Hepatocyte (in vitro differentiated cells): ENCODE data around the gene WDR31. TPM values are rescaled to one million over a fixed set of nuclear protein-coding genes. Genes with fewer than 3 reads are reported as not detected.

Experiments
- DNase-seq: peaks from one replicate; pipeline ENCODE4 v3.0.0-alpha.2; 2016; ENCODE audit warnings: low spot score
- H2AFZ ChIP-seq: fragments of 200-600 bp; sonication (generic); 2 replicates; pipeline ENCODE4 v1.6.0; 2016; ENCODE audit warnings: antibody characterized with exemption, mild to moderate bottlenecking
- H3K27ac ChIP-seq: fragments of 200-600 bp; sonication (generic); 2 replicates; pipeline ENCODE4 v1.5.1; 2016; ENCODE audit warnings: mild to moderate bottlenecking
- H3K27me3 ChIP-seq: fragments of 200-600 bp; sonication (generic); 2 replicates; pipeline ENCODE4 v1.6.1; 2016
- H3K36me3 ChIP-seq: fragments of 200-600 bp; sonication (generic); replicated peaks from 2 replicates; pipeline ENCODE4 v1.5.1; 2016; ENCODE audit warnings: low read depth; ENCODE audit not compliant: insufficient read depth
- H3K4me1 ChIP-seq: fragments of 200-600 bp; sonication (generic); 2 replicates; pipeline ENCODE4 v1.5.1; 2016; ENCODE audit warnings: mild to moderate bottlenecking, moderate library complexity; ENCODE audit not compliant: insufficient read depth
- H3K4me2 ChIP-seq: fragments of 200-600 bp; sonication (generic); 2 replicates; pipeline ENCODE4 v1.6.0; 2016
- H3K4me3 ChIP-seq: fragments of 200-600 bp; sonication (generic); 2 replicates; pipeline ENCODE4 v1.5.1; 2016; ENCODE audit warnings: mild to moderate bottlenecking
- H3K79me2 ChIP-seq: fragments of 200-600 bp; sonication (generic); 2 replicates; pipeline ENCODE4 v1.6.0; 2017; ENCODE audit warnings: mild to moderate bottlenecking
- H3K9me2 ChIP-seq: fragments of 200-600 bp; sonication (generic); replicated peaks from 2 replicates; pipeline ENCODE4 v1.6.0; 2017; ENCODE audit warnings: mild to moderate bottlenecking; ENCODE audit not compliant: insufficient read depth
- H3K9me3 ChIP-seq: fragments of 200-600 bp; sonication (generic); 2 replicates; pipeline ENCODE4 v1.5.1; 2016; ENCODE audit warnings: low read depth, mild to moderate bottlenecking
- H4K20me1 ChIP-seq: fragments of 200-600 bp; sonication (generic); 2 replicates; pipeline ENCODE4 v1.6.0; 2016; ENCODE audit warnings: mild to moderate bottlenecking; ENCODE audit not compliant: insufficient read depth, poor library complexity, severe bottlenecking
- CTCF ChIP-seq: fragments of 200-600 bp; sonication (generic); IDR thresholded peaks from 2 replicates; pipeline ENCODE4 v1.5.1; 2016; ENCODE audit warnings: antibody characterized with exemption, mild to moderate bottlenecking; ENCODE audit not compliant: poor library complexity
- EZH2 ChIP-seq: fragments of 200-600 bp; sonication (generic); IDR thresholded peaks from 2 replicates; pipeline ENCODE4 v1.6.1; 2016; ENCODE audit warnings: antibody characterized with exemption, mild to moderate bottlenecking, borderline replicate concordance
- EZH2phosphoT487 ChIP-seq: fragments of 200-600 bp; sonication (generic); IDR thresholded peaks from one replicate; pipeline ENCODE4 v1.6.1; 2018; ENCODE audit warnings: antibody characterized with exemption, mild to moderate bottlenecking, low read depth, moderate library complexity; ENCODE audit not compliant: unreplicated experiment, severe bottlenecking
- whole genome bisulfite sequencing: methylation state at CpG from one replicate; pipeline ENCODE4 v1.1.6; 2016; ENCODE audit warnings: low lambda C conversion rate; ENCODE audit errors: missing lambda C conversion rate; 5-methylcytosine and 5-hydroxymethylcytosine counted together
- polyA plus RNA-seq: library from polyadenylated mRNA; unstranded; fragments of >200 nt; fragmentation: Nextera tagmentation; extraction: Ambion mirVana; gene quantifications from 2 replicates; pipeline ENCODE4 v1.2.1, GENCODE V29; 2016
- total RNA-seq: library from RNA; depleted of rRNA; stranded (reverse); fragments of >200 nt; gene quantifications from 2 replicates; pipeline ENCODE4 v1.2.3, GENCODE V29; 2014

WDR31 gene
- total and polyA plus RNA-seq, 2 experiments from 2014 or later: 1.3 to 1.4 TPM

- H3K9me3 ChIP-seq: no peaks in the 10 kb centered on the region
- no peak overlapping the region for H3K4me2 ChIP-seq
- no peaks in the 10 kb centered on the region for H4K20me1 ChIP-seq
- no peak overlapping the region for H3K4me3 ChIP-seq
- DNase-seq: no peak
- no peaks in the 10 kb centered on the region for H3K36me3 ChIP-seq
- H3K27me3 ChIP-seq: no peaks in the 10 kb centered on the region
- no peak for TF ChIP-seq EZH2
- no peak for TF ChIP-seq EZH2phosphoT487
- TF ChIP-seq CTCF: no peak
- no peak overlapping the region for H3K27ac ChIP-seq
- H3K4me1 ChIP-seq: peaks cover 6% of the 10 kb centered on the region
- H3K79me2 ChIP-seq: no peaks in the 10 kb centered on the region
- no peaks in the 10 kb centered on the region for H3K9me2 ChIP-seq
- no peak overlapping the region for H2AFZ ChIP-seq
- 82% methylated on average over 1 of the region's 1 CpG for WGBS
These were observed 19.3 kb upstream of the WDR31 start for GRCh38 chr9:113359385-113359784.

GRCh38 chr9:113356686-113357292 is 16.7 kb upstream of the WDR31 start:
- Histone ChIP-seq H3K4me2 (no peak overlapping the region), H3K36me3 (no peaks in the 10 kb centered on the region), H3K79me2 (no peaks in the 10 kb centered on the region), H2AFZ (no peak overlapping the region), H4K20me1 (no peaks in the 10 kb centered on the region), H3K27me3 (no peaks in the 10 kb centered on the region), H3K4me1 (peaks cover 6% of the 10 kb centered on the region), H3K4me3 (no peak overlapping the region), H3K9me3 (no peaks in the 10 kb centered on the region), H3K9me2 (no peaks in the 10 kb centered on the region), H3K27ac (no peak overlapping the region)
- TF ChIP-seq EZH2 (no peak), CTCF (no peak), EZH2phosphoT487 (no peak)
- DNase-seq: no peak
- WGBS: 75% methylated on average over 7 of the region's 7 CpGs

GRCh38 chr9:113355040-113355596 is 15.0 kb upstream of the WDR31 start:
- Histone ChIP-seq H3K79me2 (no peaks in the 10 kb centered on the region), H3K4me2 (no peak overlapping the region), H4K20me1 (no peaks in the 10 kb centered on the region), H2AFZ (no peak overlapping the region), H3K4me3 (no peak overlapping the region), H3K9me3 (no peaks in the 10 kb centered on the region), H3K36me3 (no peaks in the 10 kb centered on the region), H3K27me3 (peaks cover 11% of the 10 kb centered on the region), H3K9me2 (no peaks in the 10 kb centered on the region), H3K27ac (no peak overlapping the region), H3K4me1 (peaks cover under 1% of the 10 kb centered on the region)
- TF ChIP-seq EZH2phosphoT487 (no peak), EZH2 (no peak), CTCF (peak; percentile 8)
- 89% methylated on average over 4 of the region's 4 CpGs for WGBS
- no peak for DNase-seq

- H3K4me3 ChIP-seq: no peak overlapping the region
- no peaks in the 10 kb centered on the region for H3K9me3 ChIP-seq
- H3K9me2 ChIP-seq: no peaks in the 10 kb centered on the region
- H3K36me3 ChIP-seq: no peaks in the 10 kb centered on the region
- H3K79me2 ChIP-seq: no peaks in the 10 kb centered on the region
- DNase-seq: no peak
- H3K27ac ChIP-seq: no peak overlapping the region
- 70% methylated on average over 1 of the region's 1 CpG for WGBS
- H2AFZ ChIP-seq: no peak overlapping the region
- no peak overlapping the region for H3K4me2 ChIP-seq
- TF ChIP-seq EZH2phosphoT487: no peak
- no peak for TF ChIP-seq CTCF
- no peak for TF ChIP-seq EZH2
- H4K20me1 ChIP-seq: no peaks in the 10 kb centered on the region
- H3K27me3 ChIP-seq: peaks cover 20% of the 10 kb centered on the region
- peaks cover 9% of the 10 kb centered on the region for H3K4me1 ChIP-seq
These were observed 12.3 kb upstream of the WDR31 start for GRCh38 chr9:113352411-113352810.
